NCI-H187 treated with DMSO at 0.1 percent for 48 hours (cell line): ENCODE data around the gene ATRIP.
"Not testable (repeated sequence)": the region's sequence is repeated elsewhere in the genome, so short reads cannot be mapped to it uniquely, and the experiment has no call there.

ENCODE experiments used
- DNase-seq: peaks from one replicate; lab custom pipeline; 2025; lab: John Stamatoyannopoulos, UW

The ATRIP gene

DNA sequence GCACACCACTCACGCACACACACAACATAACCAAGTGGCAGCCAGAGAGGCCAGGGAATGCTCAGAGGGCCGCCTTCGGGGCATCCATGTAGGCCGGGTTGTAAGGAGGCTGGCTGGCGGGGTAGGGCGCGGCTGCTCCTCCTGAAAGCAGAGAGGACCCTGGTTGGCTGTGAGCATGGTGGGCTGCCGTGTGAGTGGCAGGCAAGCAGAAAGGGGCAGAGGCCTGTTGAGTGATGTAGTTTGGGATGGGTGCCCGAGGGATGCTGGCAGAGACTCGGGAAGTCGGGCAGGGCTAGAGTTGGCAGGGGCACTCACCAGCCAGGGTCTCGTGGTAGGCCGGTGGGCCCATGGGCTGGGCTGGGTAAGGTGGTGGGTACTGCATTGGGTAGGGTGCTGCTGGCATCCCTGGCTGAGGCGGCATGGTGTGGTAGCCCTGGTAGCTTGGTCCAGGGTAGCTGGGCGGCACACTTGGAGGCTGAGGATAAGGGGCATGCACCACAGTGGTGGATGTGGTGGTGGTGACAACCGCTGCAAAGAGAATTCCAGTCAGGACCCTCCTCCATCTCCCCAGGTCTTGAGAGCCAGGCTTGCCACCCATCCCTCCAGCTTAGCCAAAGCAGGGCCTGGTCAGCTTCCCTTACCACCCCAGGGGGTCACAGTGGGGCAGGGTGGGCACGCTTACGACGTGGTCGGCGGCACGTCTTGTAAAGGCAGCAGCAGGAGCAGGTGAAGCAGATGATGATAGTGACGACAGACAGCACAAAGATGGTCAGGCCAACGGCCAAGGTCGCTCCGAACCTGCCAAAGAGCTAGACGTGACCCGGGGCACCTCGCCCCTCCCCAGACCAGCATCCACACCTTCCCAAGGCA is 22.7 kb downstream of the ATRIP start:
- no peak for DNase-seq

DNA sequence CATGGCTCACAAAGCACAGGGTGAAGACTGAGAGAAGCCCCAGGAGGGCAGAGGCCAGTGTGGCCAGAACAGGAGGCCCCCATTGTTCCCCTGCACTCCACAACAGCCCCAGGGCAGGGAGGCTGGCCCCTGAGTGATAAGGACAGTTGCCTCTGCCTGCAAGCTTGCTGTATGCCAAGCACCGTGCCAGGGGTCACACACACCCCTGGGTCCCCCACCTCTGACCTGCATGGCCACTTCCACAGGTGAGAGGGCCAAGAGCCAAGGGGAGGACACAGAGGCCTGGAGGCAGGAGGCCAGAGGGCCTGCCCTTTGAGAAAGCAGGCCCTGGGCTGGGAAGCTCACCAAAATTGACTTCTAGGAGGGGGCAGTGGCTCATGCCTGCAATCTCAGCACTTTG is 23.7 kb downstream of the ATRIP start:
- no peak for DNase-seq

DNA sequence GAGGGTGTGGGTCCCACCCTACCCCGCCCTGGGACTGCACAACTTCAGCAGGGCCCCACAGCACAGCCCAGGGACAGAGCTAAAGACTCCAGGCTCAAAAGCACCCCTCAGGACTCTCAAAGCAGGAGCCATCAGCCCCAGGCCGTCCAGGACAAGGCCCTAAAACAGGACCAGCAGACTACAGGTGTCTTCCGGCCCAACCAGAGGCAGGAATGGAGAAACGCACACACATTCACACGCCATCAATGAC is 26.1 kb downstream of the ATRIP start:
- DNase-seq, result no peak

DNA sequence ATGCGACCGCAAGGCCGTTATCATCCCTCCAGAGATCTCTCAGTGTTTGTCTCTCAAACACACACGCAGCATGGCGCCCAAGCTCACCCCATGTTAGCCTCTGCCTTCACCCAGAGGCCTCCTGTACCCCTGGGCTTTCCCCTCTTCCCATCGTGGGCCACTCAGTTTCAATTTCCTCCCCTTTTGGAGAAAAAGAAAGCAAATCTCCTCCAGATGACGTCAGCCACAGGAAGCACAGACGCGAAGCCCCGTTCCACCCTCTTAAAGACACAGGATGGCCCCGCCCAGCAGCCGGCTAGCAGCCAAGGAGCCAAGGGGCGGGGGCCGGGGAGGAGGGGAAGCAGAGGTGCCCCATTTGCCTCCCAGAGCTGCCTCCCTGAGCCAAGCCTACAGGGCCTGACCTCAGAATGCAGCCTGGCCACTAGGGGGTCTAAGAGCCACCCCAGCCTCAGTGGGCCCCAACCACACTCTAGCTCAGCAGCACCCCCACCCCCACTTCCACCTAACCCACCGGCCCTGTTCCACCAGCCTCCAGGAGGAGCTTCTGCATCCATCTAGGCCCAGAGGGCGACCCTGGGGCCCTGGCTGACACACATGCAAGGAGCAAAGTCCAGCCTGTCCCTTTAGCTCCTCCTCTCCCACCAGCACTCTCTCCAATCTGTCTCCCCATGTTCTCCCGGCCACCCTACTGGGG is 26.5 kb downstream of the ATRIP start:
- no peak for DNase-seq

DNA sequence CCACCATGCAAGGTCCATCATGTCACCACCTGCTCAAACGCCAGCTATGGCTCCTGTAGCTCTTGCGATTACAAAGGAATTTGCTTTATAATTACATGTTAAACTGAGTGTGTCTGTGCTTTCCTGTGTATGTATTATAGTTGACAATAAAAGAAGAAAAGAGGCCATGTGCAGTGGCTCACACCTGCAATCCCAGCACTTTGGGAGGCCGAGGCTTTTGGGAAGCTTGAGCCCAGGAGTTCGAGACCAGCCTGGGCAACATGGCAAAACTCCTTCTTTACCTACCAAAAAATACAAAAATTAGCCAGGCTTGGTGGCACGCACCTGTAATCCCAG is 27.0 kb downstream of the ATRIP start:
- no peak for DNase-seq

DNA sequence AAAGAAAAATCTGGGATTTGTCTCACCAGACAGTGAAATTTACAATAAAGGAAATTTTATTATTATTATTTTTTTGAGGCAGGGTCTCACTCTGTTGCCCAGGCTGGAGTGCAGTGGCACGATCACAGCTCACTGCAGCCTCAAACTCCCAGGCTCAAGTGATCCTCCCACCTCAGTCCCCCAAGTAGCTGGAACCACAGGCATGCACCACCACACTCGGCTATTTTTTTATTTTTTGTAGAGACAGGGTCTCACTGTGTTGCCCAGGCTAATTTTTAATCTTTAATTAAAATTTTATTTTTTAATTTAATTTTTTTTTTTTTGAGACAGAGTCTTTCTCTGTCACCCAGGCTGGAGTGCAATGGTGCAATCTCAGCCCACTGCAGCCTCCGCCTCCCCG is 27.5 kb downstream of the ATRIP start:
- DNase-seq, result not testable (repeated sequence)

DNA sequence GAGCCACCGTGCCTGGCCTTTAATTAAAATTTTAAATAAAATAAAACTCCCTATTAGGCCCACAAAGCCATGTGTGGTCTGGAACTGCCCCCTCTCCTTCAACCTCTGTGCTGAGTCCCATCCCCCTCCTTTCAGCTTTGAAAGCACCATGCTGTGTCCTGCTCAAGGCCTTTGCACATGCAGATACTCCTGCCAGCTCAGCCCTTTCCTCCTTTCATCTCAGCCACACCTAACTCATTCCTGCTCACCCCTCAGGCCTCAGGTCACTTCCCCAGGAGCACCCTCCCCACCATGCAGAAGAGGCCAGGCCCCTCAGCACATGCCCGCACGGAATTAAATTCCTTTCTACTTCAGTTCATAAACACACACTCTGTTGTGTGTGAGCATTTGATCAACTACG is 28.1 kb downstream of the ATRIP start:
- DNase-seq, result no peak

DNA sequence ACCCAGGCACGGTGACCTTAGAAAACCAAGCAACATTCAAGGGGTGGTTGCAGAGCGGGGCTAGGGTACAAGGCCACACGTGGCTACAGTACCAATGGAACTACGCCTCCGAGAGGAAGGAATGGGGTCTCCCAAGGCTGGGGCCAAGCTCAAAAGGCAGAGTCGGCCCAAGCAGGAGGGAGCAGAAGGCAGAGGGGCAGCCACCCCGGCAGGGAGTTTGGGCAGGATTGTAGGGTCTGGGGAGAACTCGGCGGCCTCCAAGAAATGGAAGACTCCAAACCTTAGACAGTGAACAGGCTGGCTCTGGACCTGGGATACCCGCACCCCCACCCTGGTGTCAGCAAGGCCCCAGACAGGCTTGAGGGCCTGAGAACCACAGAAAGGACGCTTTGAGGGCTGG is 28.7 kb downstream of the ATRIP start:
- DNase-seq, result no peak

DNA sequence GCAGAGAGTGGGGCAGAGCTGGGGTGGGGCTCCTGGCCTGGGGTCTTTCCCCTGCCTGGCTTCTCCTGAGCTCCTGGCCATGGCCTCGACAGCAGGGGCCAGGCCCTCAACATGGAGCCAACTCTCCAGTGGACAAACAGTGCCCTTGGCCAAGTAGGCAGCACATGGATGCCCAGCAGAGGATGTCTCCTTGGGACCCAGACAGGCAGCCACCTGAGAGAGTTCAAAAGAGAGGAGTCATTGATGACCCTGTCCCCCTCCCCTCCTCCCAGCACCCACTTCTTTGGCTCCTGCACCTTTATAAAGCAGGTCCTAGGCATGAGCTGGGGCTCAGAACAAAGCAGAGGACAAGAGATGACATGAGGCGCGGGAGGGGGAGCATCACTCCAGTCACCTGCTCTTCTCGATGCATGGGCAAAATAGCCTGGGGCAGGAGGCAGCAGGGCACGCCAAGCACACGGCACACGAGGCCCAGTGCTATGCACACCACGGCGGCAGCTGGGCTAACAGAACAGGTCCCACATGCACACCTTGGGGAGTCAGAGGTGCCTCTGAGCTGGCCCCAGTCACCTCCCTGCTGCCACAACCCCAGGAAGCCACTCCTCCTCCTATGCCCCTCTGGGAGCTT is 30.0 kb downstream of the ATRIP start:
- DNase-seq, result no peak

DNA sequence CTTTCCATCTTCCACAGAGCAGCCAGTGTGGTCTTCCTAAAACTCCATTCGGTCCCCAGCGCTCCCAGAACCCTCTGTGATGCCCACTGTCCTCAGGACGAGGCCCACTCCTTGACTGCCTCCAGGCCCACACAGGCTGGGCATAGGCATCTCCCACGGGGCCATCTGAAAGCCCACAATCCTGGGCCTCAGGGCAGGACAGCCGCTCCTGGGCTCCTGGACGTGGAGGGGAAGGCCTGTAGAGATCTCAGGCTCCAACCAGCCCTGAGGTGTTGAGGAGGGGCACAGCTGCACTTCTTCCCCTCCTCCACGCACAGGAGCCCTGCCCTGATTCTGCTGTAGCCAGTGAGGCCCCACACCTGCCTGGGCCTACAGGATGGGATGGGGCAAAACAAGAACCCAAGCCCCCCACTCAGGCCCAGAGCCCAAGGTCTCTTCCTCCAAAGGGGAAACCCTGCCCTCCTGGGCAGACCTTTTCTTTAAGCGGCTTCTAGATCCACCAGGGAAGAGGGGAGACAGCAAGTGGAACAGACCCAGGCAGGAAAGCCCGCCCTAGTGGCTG is 31.5 kb downstream of the ATRIP start:
- no peak for DNase-seq

DNA sequence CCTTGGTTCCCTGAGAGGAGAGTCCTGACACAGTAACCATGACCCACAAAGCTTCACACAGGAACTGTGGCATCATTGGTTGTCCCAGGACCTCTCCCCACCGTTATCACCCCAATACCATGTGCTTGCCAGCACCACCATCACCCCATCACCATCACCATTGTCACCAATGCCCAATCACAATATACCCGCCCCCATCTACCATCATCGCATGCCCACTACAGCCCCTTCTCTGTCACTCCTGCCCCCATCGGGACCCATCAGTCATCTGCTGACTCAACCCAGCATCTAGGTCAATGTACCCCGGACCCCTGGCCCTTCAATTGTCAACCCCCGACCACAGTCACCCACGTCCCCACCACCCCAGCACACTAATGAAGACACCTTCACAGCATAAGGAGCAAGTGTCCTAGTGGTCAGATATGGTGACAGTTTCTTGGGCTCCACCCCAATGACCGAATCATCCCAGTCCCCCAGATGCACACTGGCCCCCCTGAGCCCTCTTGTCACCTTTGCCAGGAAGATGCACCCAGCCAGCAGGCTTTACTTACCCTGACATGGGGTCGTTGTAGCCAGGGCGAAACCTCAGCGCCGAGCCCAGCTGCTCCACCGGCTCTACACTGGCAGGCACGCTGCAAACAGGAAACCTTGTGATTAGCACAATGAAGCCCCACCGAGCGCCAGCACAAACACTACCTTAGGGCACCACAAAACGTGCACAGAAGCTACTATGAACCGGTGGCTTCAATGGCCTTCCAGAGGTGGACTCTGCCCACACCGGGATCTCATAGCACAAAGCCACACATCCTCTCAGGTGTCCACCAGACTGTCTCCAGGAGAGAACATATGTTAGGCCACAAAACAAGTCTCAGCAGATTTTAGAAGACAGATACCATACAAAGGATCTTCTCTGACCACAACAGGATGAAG is 32.4 kb downstream of the ATRIP start:
- DNase-seq, result no peak

DNA sequence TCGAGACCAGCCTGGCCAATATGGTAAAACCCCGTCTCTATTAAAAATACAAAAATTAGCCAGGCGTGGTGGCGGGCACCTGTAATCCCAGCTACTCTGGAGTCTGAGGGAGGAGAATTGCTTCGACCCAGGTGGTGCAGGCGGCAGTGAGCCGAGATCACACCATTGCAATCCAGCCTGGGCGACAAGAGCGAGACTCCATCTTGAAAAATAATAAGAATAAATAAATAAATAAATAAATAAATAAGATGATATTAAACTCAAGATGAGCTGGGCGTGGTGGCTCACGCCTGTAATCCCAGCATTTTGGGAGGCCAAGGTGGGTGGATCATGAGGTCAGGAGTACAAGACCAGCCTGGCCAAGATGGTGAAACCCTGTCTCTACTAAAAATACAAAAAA is 34.4 kb downstream of the ATRIP start:
- DNase-seq, result not testable (repeated sequence)

DNA sequence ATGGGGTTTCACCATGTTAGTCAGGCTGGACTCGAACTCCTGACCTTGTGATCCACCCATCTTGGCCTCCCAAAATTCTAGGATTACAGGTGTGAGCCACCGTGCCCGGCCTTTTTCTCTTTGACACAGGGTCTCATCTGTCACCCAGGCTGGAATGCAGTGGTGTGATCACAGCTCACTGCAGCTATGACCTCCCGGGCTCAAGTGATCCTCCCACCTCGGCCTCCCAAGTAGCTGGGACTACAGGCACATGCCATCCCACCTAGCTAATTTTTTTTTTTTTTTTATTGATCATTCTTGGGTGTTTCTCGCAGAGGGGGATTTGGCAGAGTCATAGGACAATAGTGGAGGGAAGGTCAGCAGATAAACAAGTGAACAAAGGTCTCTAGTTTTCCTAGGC is 36.3 kb downstream of the ATRIP start:
- not testable (repeated sequence) for DNase-seq

DNA sequence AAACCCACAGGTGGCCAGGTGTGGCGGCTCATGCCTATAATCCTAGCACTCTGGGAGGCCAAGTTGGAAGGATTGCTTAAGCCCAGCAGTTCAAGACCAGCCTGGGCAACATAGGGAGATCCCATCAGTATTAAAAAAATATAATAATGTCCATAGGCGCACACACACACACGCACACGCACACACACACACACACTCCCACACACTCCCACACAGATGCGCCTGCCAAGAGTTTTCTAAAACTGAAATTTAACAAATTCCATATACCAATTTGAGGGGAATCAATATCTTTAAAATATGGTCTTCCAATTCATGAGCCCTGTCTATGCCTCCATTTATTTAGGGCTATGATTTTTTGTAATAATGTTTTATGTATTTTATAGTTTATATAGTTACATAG is 40.4 kb downstream of the ATRIP start:
- DNase-seq, result no peak

DNA sequence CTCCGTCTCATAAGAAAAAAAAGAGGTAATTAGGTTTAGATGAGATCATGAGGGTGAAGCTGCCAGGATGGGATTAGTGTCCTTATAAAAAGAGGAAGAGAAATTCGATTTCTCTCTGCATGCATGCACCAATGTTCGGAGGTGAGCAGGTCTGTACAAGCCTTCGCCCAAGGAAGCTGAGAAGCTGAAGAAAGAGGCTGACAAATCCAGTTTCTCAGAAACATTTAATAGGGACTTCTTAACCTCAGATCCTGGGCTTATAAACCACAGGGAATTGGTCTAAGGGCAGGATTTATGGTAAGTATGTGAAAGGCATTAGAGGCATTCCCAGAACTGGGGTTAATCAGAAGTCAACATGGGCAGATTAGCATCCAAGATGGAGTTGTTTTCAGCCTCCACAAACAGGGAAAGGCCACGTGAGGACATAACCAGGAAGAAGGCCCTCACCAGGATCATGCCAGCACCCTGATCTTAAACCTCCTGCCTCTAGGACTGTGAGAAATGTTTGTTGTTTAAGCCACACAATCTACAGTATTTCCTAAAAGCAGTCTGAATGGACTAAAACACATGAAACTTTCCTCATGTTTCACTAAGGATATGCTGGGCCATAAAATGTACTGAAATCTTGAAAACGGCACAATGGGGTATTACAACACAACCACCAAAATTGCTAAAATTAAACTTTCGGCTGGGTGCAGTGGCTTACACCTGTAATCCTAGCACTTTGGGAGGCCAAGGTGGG is 46.1 kb downstream of the ATRIP start:
- DNase-seq, result no peak

DNA sequence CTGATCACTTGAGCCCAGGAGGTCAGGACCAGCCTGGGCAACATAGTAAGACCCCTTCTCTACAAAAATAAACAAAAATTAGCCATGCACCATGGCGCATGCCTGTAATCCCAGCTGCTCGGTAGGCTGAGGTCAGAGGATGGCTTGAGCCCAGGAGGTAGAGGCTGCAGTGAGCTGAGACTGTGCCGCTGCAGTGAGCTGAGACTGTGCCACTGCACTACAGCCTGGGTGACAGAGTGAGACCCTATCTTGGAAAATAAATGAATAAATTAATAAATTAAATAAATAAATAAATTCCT is 46.6 kb downstream of the ATRIP start:
- no peak for DNase-seq

DNA sequence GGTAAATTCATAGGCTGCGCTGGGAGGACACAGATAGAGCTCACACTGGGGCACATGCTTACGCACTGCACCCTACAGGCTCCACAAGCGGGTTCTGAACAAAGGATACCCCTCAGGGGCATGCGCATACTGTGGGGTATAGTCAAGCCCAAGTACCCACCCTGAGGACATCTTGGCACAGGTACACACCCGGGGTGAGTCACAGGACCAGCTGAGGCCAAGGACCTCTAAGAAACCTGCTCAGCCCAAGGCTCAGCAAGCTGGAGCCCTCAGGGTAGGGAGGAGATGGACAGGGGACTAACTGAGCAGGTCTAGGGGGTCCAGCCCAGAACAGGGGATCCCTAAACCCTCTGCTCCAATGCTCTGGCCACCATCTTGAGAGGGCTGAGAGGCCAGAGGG is 54.1 kb downstream of the ATRIP start:
- DNase-seq, result no peak

DNA sequence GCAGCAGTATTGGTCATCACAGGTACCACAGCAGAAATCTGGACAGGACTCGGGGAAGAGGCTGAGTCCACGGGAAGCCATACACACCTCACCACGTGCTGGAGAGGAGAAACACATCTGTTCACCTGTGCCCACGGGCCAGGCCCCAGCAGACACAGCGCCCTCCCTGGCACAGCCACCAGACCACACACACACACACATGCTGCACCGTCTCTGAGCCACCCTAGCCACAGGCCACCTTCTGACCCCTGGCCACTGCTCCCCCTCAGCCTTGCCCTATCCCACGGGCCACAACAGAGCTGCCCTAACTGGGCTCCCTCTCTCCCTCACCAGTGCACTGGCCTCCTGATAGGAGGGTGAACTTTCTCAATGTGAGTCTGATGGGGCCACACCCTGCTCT is 54.7 kb downstream of the ATRIP start:
- DNase-seq, result no peak

DNA sequence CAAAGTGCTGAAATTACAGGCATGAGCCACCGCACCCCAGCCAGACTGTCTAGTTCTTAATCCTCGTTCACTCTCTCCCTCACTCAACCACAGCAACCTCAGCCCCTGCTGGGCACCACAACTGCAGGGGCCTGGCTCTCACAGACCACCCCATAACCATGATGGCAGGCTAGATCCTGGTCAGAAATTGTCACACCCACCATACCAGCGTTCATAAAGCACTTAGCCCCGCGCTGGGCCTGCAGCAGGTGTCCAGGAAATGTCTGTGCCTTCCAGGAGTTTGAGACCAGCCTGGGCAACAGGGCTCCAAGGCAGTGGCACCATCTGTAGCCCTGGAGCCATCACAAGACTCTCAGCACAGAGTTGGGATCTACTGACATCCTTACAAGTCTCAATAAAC is 55.6 kb downstream of the ATRIP start:
- DNase-seq, result no peak

DNA sequence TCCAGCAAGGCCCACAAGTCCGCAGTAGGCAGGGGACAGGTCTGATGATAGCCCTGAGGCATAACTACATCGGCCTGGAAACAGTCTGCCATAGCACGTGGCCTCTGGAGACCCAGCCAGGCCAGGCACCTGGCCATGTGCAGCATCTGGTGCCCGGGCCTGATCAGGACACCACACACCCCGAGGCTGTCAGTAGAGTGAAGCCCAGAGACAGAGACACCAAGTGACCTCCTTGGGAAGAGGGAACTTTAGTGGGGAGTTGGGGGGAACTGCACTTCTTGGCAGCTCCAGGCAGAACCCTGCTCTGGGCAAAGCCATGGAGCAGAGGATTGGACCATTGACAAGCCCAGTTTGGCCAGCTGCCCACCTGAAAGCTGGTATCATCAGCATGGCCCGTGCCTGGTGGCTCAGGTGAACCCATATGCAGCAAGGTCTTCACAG is 56.2 kb downstream of the ATRIP start:
- DNase-seq, result no peak

DNA sequence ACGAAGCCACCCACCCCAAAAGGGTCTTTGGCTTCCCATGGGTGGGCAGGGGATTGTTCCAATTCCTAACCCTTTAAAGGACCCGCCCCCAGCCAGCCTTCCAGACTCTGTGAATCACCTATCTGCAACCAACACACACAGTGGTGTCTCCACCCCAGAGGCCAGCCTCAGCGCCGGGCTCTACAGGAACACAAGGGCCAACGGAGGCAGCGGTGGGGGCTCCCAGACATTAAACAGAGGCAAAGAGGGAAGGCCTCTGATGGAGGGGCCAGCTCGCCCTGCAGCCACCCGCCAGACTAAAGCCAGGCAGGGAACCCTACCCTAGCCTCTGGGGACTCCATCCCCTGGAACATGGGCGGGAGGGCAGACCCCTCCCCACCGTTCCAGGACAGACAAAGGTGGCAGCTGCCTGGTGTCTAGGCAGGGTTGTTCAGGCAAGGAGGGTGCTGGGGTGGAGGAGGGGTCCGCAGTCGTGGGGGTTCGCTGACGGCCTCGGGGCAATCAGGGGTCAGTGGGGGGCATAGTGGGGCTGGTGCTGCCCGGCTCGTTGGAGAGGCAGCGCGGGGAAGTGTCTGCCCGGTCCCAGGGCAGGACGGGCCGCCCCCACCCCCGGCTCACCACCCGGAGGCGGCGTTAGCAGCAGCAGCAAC is 57.0 kb downstream of the ATRIP start:
- no peak for DNase-seq
